ENCODE data around the gene SH3GLB2. TPM values are rescaled to one million over a fixed set of nuclear protein-coding genes. Genes with fewer than 3 reads are reported as not detected.
A peak's percentile ranks its signal among the peaks of the same experiment; 100 is the strongest.

Gene SH3GLB2
- total RNA-seq, 4 donors from 2014 or later, result 156 to 218 (median 183) TPM

GRCh38 chr9:129022037-129022436 lies 6.1 kb downstream of the SH3GLB2 start:
- peak overlapping the region in 1 of 4 donors; percentile 46 for H3K27ac ChIP-seq
- no peak for DNase-seq
- H3K36me3 ChIP-seq, result peaks cover 0 to 17% (median 0%) of the 10 kb centered on the region in 3 donors
- peaks cover 0 to 34% (median 12%) of the 10 kb centered on the region in 4 donors for H3K4me1 ChIP-seq
- H3K27me3 ChIP-seq, result no peaks in the 10 kb centered on the region
- no peak for TF ChIP-seq CTCF (IDR thresholded peaks at IDR 0.05)
- TF ChIP-seq POLR2A (IDR thresholded peaks at IDR 0.05), result no peak
- H3K4me3 ChIP-seq, result no peak overlapping the region
- no peaks in the 10 kb centered on the region for H3K9me3 ChIP-seq

- Histone ChIP-seq H3K9me3 (no peaks in the 10 kb centered on the region), H3K4me1 (peaks cover 0 to 25% (median 2%) of the 10 kb centered on the region in 4 donors), H3K27me3 (no peaks in the 10 kb centered on the region), H3K27ac (peak overlapping the region in 3 of 4 donors; percentile 30 to 75 (median 62)), H3K4me3 (peak overlapping the region in 1 of 4 donors; percentile 9), H3K36me3 (peaks cover 0 to 17% (median 0%) of the 10 kb centered on the region in 3 donors)
- DNase-seq, result peak in 2 of 3 donors; percentile 78 to 83
- TF ChIP-seq CTCF (IDR thresholded peaks at IDR 0.05) (no peak), POLR2A (IDR thresholded peaks at IDR 0.05) (no peak)
These were observed 7.0 kb downstream of the SH3GLB2 start for GRCh38 chr9:129021091-129021490.

GRCh38 chr9:129014608-129015007 lies 13.5 kb downstream of the SH3GLB2 start:
- DNase-seq, result no peak
- no peak for TF ChIP-seq POLR2A (IDR thresholded peaks at IDR 0.05)
- TF ChIP-seq CTCF (IDR thresholded peaks at IDR 0.05), result no peak
- H3K27ac ChIP-seq, result no peak overlapping the region
- peaks cover 0 to 79% (median 0%) of the 10 kb centered on the region in 3 donors for H3K36me3 ChIP-seq
- no peaks in the 10 kb centered on the region for H3K4me1 ChIP-seq
- H3K9me3 ChIP-seq, result no peaks in the 10 kb centered on the region
- no peak overlapping the region for H3K4me3 ChIP-seq
- H3K27me3 ChIP-seq, result no peaks in the 10 kb centered on the region

GRCh38 chr9:129014124-129014523 lies 14.0 kb downstream of the SH3GLB2 start:
- H3K9me3 ChIP-seq, result no peaks in the 10 kb centered on the region
- H3K27me3 ChIP-seq, result no peaks in the 10 kb centered on the region
- no peak for DNase-seq
- H3K27ac ChIP-seq, result no peak overlapping the region
- H3K4me1 ChIP-seq, result no peaks in the 10 kb centered on the region
- peaks cover 0 to 84% (median 0%) of the 10 kb centered on the region in 3 donors for H3K36me3 ChIP-seq
- H3K4me3 ChIP-seq, result no peak overlapping the region
- TF ChIP-seq CTCF (IDR thresholded peaks at IDR 0.05), result no peak
- no peak for TF ChIP-seq POLR2A (IDR thresholded peaks at IDR 0.05)

GRCh38 chr9:129013674-129014073 lies 14.5 kb downstream of the SH3GLB2 start:
- H3K36me3 ChIP-seq, result peaks cover 0 to 87% (median 0%) of the 10 kb centered on the region in 3 donors
- no peaks in the 10 kb centered on the region for H3K9me3 ChIP-seq
- TF ChIP-seq POLR2A (IDR thresholded peaks at IDR 0.05), result no peak
- TF ChIP-seq CTCF (IDR thresholded peaks at IDR 0.05), result no peak
- H3K27me3 ChIP-seq, result no peaks in the 10 kb centered on the region
- H3K4me3 ChIP-seq, result no peak overlapping the region
- H3K27ac ChIP-seq, result no peak overlapping the region
- no peaks in the 10 kb centered on the region for H3K4me1 ChIP-seq
- DNase-seq, result peak in 1 of 3 donors; percentile 43
